ENCODE results near the gene CCDC7.
"Not testable (repeated sequence)": the region's sequence is repeated elsewhere in the genome, so short reads cannot be mapped to it uniquely, and the experiment has no call there.

Gene CCDC7

DNA sequence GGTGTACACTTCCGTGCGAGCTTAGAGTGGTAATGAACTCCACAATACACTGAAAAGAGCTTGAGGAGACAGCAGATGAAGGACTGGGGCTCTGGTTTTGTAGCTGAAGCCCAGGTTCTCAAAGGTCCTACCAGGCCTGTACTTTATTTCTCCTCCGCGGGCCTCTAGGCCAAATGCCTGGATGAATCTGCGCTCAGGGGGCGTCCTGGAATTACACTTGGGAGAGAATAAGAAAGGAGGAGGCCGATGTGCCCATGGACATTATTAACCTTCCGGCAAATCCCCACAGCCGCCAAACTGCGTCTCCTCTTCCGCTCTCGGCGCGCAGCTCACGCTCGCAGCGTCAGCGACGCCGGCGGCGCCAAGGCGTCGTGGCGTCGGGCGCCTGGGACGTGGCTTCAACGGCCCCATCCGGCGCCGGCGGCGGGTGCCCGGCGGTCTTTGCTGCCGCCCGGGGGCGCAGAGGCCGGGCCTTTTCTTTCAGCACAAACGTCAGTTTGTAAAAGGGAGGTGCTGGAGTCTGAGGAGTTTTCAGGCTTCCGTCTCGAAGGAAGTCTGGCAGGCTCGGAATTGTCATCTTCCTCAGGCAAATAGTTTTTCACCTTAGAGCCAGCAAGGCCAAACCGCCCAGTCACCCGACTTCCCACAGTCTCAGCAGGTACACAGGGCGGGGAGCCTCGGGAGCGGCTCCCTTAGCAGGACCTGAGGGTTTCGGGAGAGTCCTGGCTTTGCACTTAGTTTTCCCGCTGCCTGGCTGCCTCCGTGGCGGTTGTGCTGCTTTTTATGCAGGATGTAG is at the start of gene CCDC7:
Gene CCDC7, plus strand, starts transcription at position 401 of the 796 bp plus-strand sequence. CDS start 5,503 bp downstream, outside the sequence.
- DNase-seq (ENCODE audit: low read depth in 2 of 3, low spot score in 2 of 3) = peak; percentile 53 to 81 (median 64)

DNA sequence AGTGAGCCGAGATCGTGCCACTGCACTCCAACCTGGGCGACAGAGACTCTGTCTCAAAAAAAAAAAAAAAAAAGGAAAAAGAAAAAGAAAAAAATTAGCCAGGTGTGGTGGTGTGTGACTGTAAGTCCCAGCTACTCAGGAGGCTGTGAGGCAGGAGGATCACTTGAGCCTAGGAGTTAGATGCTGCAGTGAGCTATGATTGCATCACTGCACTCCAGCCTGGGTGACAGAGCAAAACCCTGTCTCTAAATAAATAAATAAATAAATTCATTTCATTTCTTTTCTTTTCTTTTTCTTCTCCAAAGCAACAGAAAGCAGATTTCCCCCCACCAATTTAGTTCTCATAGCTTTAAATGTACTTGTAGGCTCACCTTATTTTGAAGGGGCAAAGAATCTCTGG is 48.8 kb upstream of the CCDC7 start:
- DNase-seq (ENCODE audit: low read depth in 2 of 3, low spot score in 2 of 3) = not testable (repeated sequence)

DNA sequence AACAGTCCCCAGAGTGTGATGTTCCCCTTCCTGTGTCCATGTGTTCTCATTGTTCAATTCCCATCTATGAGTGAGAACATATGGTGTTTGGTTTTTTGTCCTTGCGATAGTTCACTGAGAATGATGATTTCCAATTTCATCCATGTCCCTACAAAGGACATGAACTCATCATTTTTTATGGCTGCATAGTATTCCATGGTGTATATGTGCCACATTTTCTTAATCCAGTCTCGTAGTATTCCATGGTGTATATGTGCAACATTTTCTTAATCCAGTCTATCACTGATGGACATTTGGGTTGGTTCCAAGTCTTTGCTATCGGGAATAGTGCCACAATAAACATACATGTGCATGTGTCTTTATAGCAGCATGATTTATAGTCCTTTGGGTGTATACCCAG is 46.2 kb upstream of the CCDC7 start:
- DNase-seq (ENCODE audit: low read depth in 2 of 3, low spot score in 2 of 3) = not testable (repeated sequence)

DNA sequence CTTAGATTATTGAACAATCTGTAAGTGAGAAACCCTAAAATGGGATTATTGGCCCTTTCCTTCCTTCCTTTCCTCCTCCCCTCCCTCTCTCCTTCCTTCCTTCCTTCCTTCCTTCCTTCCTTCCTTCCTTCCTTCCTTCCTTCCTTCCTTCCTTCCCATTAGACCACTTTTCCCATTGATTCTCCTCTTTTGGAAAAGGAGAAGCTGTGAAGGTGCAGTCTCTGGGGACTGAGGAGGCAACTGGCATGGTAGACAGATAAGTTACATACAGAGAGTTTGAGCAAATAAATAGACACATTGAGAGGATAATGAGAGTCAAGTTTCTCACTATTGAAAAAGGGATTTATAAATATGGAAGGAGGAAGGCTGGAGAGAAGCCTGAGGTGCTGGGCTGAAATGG is 45.0 kb upstream of the CCDC7 start:
- no peak for DNase-seq (ENCODE audit: low read depth in 2 of 3, low spot score in 2 of 3)

DNA sequence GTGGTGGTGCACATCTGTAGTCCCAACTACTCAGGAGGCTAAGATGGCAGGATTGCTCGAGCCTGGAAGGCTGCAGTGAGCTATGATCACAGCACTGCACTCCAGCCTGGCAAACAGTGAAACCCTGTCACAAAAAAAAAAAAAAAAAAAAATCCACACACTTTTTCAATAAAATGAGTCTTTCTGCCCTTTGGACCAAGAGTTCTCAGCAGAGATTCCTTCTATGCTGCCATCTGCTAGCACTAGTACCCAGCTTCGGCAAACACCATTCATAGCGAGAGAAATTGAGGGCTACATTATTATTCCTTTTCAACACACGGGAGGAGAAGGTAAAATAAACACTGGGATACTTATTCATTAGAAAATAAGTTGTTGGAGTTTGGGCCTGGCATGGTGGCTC is 43.4 kb upstream of the CCDC7 start:
- DNase-seq (ENCODE audit: low read depth in 2 of 3, low spot score in 2 of 3) = no peak

DNA sequence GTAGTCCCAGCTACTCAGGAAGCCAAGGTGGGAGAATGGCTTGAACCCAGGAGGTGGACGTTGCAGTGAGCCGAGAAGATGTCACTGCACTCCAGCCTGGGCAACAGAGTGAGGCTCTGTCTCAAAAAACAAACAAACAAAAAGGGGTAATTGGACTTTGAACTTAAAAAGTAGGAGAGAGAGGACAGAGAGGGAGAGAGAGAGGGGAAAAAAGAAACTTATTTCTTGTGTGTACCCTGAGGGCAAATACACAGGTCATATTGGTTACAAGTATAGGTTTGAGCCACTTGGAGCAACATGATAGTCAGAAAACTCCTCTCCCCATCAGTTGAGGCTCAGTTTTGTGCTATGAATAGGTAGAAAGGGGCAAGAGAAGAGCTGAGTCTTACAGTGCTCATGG is 42.8 kb upstream of the CCDC7 start:
- no peak for DNase-seq (ENCODE audit: low read depth in 2 of 3, low spot score in 2 of 3)

DNA sequence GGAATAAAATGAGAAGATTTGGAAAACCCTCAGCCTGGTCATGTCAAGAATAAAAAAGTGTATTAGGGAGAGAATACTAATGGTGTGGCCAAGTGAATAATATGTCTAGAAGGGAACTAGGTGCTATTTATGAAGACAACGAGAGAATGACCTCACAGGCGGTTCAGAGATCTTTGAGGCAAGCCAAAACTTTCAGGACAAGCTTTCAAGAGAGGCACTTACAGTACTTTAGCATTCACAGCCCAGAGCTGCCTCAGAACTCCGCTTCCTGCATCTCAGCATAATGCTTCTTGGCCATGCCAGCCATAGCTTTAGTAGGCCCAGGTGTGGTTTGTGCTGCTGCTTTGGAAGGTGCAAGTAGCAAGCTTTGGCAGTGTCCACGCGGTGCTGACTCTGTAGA is 37.2 kb upstream of the CCDC7 start:
- DNase-seq (ENCODE audit: low read depth in 2 of 3, low spot score in 2 of 3) = no peak

DNA sequence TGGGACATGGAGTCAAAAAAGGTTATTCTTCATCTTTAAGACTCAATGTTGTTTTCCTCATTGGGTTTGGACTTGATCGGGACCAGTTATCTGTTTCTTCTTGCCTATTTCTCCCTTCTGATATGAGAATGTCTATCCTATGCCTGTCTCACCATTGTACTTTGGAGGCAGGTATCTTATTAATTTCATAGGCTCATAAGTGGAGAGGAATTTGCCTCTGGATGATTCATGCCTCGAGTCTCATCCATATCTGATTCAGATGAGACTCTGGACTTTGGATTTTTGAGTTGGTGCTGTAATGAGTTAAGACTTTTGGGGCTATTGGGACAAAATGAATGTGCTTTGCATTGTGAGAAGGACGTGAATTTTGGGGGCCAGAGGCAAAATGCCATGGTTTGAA is 36.2 kb upstream of the CCDC7 start:
- no peak for DNase-seq (ENCODE audit: low read depth in 2 of 3, low spot score in 2 of 3)

DNA sequence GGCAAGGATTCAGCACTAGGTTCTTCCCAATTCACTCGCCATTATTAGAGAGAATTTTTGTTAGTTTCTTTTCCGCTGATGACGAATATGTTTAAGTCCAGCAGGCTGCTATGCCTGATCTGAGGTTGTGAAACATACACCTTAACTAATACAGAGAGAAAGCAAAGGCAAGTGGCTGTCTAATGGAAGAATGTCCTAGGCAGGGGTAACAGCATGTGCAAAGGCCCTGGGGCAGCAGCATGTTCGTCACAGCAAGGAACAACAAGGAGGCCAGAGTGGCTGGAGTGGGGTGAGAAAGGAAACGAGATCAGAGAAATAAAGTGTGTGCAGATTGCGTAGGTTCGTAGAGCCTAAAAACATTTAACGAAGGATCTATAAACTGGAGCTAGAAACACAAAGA is 35.4 kb upstream of the CCDC7 start:
- no peak for DNase-seq (ENCODE audit: low read depth in 2 of 3, low spot score in 2 of 3)

DNA sequence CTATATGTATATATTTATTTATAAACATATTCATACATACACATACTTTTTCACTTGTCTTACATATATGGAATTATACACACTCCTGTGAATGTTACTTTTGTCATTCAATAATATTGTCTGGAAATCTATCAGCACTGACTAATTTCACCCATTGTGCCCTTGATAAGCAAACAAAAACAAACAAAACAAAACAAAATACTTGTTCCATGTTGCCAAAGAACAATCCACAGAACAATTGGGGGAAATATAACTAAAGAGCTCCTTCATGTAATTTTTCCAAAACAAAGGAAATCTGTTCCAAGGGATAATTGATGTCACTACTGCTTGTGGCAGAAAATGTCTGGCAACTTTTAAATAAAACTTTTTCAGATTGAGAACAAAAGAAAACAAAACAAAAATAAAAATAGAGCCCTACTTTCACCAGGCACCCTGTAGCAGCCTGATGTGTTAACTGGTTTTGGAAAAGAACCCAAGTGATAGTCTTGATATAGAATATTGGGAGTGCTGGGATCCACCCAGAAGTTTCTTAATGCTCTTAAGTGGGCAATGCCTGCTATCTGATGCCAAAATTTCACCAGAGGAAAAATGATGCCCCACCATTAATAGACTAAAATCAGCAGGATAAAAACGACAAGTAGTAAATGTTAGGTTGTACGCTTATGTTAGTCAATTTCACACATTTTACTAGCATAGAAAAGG is 34.0 kb upstream of the CCDC7 start:
- no peak for DNase-seq (ENCODE audit: low read depth in 2 of 3, low spot score in 2 of 3)

DNA sequence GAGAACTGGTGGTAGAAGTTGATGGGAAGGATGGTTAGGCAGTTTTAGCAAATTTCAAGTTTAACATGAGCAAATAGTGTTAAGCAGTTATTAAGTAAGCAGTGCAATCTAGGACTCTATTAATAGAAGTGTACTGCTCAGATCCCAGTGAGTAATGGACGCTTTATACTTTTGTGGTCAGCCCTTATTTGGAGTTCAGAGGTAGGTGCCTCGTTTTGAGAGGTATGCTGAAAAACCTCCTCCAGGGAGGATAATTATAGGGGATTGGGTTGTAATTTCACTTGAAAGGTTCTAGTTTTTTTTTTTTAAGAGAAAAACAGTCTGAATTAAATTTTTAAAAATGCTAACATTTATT is 33.5 kb upstream of the CCDC7 start:
- no peak for DNase-seq (ENCODE audit: low read depth in 2 of 3, low spot score in 2 of 3)

DNA sequence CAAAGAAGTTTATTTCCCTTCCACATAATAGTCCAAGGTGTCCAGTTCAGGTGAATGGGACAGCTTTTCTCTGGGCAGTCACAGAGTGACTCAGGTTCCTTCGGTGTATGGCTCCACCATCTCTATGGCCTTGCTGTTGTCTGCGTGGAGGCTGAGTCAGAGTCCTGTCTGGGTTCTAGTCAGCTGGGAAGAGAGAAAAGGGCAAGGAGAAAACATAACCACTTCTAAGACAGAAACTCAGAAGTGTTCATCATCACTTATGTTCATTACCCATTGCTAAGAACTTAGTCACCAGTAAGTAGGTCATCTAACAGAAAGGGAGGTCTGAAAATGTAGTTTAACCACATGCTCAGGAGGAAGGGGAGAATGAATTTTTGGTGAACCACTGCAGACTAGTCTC is 32.4 kb upstream of the CCDC7 start:
- peak in 2 of 3 experiments; percentile 11 to 30 for DNase-seq (ENCODE audit: low read depth in 2 of 3, low spot score in 2 of 3)

DNA sequence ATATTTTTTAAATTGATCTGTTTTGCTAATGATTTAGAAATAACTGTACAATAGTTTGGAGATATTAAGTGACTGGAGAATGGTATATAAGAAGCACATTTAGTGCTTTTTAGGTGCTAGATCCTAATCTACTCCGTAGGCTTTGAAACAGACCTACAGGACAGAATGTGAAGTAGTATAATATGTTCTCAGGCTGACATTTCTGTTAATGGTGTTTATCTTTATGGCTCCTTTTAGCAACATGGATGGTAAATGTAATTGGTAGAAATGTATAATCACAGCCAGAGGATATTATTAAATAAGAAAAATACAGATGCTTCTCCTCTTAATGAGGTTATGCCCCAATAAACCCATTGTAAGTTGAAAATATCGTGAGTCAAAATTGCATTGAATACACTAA is 30.6 kb upstream of the CCDC7 start:
- DNase-seq (ENCODE audit: low read depth in 2 of 3, low spot score in 2 of 3) = no peak

DNA sequence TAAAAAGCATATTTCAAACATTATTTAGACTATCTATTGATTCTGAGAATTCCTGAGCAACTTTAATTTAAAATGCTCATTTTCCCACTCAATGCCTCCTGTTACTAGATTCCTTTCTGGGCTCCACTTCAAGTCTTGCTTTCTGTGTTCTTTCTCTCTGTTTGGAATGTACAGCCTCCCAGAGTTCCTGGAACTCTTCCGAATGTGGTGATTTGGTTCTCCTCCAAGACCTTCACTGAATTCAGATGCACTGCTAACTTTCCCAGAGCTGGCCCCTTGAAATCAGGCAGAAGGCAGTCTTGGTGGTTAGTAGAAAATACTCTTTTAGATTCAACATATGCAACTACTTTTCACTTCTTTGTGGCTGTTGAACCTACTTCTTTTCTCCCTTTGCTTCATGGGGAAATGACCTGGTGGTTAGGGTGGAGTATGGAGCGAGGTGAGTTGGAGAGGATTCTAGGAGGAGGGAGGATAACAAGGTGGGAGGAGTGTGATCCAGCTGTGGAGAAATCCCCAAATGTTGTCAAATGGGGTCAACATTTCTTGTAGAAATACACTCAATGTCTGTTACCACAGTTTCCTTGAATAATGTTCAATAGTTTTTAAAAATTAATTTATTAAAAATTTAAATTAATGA is 27.9 kb upstream of the CCDC7 start:
- no peak for DNase-seq (ENCODE audit: low read depth in 2 of 3, low spot score in 2 of 3)

DNA sequence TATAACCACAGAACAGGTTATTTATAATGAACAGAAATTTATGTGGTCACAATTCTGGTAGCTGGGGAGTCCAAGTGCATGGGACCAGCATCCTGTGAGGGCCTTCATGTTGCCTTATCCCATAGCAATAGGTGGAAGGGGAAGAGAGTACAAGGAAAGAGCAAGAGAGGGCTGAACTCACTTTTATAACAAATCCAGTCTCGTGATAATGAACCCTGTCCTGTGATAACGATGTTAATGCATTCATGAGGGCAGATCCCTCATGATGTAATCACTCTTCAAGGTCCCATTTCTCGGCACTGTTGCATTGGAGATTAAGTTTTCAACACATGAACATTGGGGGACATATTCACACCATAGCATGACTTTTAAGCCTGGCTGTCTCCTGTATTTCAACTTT is 27.4 kb upstream of the CCDC7 start:
- no peak for DNase-seq (ENCODE audit: low read depth in 2 of 3, low spot score in 2 of 3)

DNA sequence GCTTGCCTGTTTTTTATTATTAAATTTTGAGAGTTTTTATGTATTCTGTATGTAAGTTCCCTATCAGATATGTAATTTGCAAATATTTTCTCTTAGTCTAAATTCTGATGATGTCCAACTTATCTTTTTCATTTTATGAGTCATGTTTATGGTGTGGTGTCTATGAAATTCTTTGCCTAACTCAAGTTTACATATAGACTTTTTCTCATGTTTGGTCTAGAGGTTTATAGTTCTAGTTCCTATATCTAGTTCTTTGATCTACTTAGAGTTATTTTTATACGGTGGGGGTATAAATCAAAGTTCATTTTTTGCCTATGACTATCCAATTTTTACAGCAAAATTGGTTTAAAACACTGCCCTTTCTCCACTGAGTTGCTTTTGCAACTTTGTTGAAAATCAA is 26.3 kb upstream of the CCDC7 start:
- no peak for DNase-seq (ENCODE audit: low read depth in 2 of 3, low spot score in 2 of 3)

DNA sequence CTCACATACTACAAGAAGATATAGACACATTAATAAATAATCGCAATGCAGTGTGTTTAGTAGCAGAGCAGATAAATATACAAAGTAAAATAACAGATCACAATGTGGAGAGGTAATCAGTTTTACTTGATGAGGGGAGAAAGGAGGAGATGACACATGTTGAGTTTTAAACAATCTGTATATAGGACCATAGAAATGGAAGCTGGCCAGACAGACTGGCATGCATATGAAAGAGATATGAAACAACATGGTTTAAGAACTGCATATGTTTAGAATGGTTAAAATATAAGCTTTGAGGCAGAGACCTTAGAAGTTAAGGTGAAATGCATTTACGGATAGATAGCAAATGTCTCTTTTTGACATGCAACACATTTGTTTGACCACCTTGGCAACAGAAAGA is 19.8 kb upstream of the CCDC7 start:
- no peak for DNase-seq (ENCODE audit: low read depth in 2 of 3, low spot score in 2 of 3)

DNA sequence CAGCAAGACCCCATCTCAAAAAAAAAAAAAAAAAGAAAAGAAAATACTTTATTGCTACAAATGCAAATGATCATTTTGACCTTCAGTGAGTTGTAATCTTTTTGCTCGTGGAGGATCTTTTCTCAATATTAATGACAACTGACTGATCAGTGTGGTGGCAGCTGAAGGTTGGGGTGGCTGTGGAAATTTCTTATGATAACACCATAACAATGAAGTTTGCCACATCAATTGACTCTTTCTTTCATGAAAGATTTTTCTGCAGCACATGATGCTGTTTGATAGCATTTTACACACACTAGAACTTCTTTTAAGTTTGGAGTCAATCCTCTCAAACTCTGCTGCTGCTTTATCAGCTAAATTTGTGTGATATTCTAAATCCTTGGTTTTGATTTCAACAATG is 12.4 kb upstream of the CCDC7 start:
- DNase-seq (ENCODE audit: low read depth in 2 of 3, low spot score in 2 of 3) = no peak

DNA sequence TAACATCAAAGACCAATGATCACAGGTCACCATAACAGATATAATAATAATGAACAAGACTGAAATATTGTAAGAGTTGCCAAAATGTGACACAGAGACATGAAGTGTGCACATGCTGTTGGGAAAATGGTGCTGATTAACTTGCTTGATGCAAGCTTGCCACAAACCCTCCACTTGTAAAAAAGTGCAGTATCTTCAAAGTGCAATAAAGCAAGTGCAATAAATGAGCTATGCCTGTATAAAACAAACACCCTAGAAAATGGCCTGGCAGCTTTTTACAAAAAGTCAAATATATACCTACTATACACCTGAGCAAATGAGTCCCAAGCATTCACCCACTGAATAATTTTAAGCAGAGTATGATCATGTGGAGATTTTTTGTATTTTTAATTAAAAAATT is 9.7 kb upstream of the CCDC7 start:
- DNase-seq (ENCODE audit: low read depth in 2 of 3, low spot score in 2 of 3) = no peak

DNA sequence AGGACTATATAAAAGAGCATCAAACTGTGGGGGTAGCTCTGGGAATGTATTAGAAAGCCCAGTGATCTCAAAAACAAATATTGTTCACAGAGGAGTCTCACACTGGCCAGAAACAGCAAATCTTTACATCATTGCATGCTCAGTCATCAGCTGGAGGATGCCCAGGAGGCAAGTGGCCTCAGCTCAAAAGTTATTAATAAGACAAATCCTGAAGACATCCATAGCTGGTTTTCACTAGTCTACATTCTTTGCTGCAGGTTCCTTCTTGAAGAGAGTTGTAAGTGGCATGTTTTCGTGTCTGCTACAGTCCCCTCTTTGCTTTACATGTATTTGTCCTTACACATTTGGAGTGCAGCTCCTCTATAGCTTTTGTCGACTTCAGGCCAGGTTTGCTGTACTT is 8.6 kb upstream of the CCDC7 start:
- no peak for DNase-seq (ENCODE audit: low read depth in 2 of 3, low spot score in 2 of 3)

DNA sequence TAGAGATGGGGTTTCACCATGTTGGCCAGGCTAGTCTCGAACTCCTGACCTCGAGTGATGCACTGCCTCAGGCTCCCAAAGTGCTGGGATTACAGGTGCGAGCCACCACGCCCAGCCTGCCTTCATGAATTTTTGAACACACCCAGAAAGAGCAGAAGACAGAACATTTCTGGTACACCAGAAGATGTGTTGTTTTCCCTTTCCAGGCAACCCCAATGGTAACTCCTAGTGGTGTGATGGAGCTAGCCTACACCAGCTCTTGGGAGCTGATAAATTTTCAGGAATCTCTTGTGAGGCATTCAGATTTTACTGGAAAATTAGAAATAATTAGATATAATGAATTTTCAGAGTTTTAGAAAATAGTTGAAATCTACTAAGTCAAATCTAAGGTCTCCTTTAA is 904 bp upstream of the CCDC7 start:
- no peak for DNase-seq (ENCODE audit: low read depth in 2 of 3, low spot score in 2 of 3)
